ENCODE measurements around the gene KRTAP10-5.

DNA sequence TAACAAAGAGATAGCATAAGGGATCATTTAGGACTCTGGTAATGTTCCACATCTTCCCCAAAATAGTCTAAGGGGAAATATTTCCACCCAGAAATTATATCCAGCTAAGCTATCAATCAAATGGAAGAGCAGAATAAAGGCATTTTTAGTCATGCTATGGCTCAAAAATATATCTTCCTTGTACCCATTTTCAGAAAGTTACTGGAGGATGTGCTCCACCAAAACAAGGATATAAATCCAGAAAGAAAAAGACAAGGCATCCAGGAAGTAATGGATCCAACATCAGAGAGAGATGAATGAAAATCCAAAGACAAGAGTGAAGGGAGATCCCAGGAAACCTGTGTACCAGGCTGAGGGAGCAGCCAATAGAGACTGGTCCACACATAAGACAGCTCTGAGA lies 28.8 kb upstream of the KRTAP10-5 start:
- TF ChIP-seq POLR2AphosphoS5 (IDR thresholded peaks at IDR 0.05; ENCODE audit: low read depth, low read length) (no peak), POLR2A (IDR thresholded peaks at IDR 0.05; ENCODE audit: low read depth, low read length) (no peak)

Measured in GM12891 (cell line).